Astrocyte (in vitro differentiated cells and primary cell): ENCODE results near the gene DDX60.

Source experiments
- EZH2 ChIP-seq: IDR thresholded peaks from 2 replicates; pipeline ENCODE4 v1.6.1; 2012; ENCODE audit warnings: mild to moderate bottlenecking, low read length, inconsistent platforms; ENCODE audit not compliant: insufficient read depth
- TF ChIP-seq, protein P1 (sequence below): IDR thresholded peaks from 2 replicates; pipeline ENCODE4 v1.5.1; 2011; ENCODE audit warnings: low read depth, mild to moderate bottlenecking, inconsistent platforms, low read length, moderate library complexity; ENCODE audit not compliant: insufficient read depth

DNA sequence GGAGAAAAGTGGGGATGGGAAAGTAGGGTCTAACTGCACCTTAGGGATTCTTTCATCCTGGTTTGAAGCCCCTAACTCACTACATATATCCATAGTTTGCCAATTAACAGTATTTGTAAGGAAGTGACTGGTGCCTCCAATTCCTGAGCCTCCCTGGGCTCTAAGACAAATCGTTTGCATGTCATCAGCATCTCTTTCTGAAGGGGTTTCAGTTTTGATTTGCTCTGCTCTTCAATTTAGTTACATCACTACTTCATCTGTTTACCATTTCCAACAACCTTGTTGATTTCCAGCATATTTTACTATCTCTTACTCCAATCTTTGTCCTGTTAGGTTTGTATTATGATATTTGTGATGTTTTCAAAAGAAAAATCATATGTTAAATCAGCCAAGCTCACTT lies 15.5 kb upstream of the DDX60 start:
- TF ChIP-seq, protein P1, sequence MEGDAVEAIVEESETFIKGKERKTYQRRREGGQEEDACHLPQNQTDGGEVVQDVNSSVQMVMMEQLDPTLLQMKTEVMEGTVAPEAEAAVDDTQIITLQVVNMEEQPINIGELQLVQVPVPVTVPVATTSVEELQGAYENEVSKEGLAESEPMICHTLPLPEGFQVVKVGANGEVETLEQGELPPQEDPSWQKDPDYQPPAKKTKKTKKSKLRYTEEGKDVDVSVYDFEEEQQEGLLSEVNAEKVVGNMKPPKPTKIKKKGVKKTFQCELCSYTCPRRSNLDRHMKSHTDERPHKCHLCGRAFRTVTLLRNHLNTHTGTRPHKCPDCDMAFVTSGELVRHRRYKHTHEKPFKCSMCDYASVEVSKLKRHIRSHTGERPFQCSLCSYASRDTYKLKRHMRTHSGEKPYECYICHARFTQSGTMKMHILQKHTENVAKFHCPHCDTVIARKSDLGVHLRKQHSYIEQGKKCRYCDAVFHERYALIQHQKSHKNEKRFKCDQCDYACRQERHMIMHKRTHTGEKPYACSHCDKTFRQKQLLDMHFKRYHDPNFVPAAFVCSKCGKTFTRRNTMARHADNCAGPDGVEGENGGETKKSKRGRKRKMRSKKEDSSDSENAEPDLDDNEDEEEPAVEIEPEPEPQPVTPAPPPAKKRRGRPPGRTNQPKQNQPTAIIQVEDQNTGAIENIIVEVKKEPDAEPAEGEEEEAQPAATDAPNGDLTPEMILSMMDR = no peak
- TF ChIP-seq EZH2 = no peak
